ENCODE results near the gene LIMD2. TPM values are rescaled to one million over a fixed set of nuclear protein-coding genes. Genes with fewer than 3 reads are reported as not detected.
"Not testable (repeated sequence)": the region's sequence is repeated elsewhere in the genome, so short reads cannot be mapped to it uniquely, and the experiment has no call there.

LIMD2 gene
- 7.5 TPM for total RNA-seq
- long read RNA-seq, transcript LIMD2-201 (5 exons, 3,193 nt) = major isoform, 6 of 17 reads
- long read RNA-seq, partial matches to known transcripts = 3 of 17 reads
- long read RNA-seq, other reads (novel, unspliced or antisense) = 2 of 17 reads

DNA sequence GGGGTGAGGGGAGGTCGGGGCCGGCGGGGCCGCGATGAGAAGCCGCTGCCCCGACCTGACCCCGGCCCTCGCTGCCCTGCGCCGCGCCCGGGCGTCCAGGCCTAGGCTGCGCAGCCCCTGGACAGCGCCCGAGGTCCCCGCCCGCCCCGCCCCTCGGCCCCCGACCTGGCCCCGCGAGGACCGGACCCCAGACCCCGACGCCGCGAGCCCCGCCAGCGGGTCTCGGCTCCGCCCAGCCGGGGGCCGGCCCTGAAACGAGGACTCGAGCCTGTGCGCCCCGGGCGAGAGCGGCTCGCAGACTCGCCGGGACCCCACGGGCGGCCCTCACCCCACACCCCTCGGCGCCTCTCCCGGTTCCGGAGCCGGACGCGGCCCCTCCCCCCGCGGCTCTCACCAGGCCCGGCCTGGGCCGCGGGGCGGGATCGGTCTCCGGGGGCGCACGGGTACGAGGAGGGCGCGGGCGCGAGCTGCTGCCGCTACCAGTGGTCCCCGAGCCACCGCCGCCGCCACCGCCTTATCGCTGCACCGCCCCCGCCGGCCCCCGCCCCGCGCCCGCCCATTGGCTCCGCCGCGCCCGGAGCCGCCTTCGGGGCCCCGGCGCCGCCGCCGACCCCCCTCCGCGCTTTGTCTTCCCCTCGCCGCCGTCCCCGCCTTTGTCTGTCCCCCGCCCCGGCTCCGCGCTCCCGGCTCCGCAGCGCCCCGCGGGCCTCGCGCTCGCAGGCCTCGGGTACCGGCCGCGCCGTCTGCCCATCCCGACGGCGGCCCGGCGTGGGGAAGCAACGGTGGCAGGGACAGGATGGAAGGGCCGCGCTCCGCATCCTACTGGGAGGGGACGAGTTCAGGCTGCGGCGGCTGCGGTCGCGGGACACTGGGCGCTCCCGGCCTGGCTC, at the start of gene LIMD2:
Gene LIMD2, minus strand, starts transcription at position 488 of the 890 bp plus-strand sequence. CDS start 827 bp downstream, outside the sequence.
- DNase-seq (ENCODE audit: low spot score) = peak; percentile 87
- intact Hi-C loops (cut with DNase I) = loop anchor here (2.0 to 5.0 kb wide), 2 partner anchors 41 to 78 kb away; partner anchors contain the start of genes MAP3K3 and STRADA

DNA sequence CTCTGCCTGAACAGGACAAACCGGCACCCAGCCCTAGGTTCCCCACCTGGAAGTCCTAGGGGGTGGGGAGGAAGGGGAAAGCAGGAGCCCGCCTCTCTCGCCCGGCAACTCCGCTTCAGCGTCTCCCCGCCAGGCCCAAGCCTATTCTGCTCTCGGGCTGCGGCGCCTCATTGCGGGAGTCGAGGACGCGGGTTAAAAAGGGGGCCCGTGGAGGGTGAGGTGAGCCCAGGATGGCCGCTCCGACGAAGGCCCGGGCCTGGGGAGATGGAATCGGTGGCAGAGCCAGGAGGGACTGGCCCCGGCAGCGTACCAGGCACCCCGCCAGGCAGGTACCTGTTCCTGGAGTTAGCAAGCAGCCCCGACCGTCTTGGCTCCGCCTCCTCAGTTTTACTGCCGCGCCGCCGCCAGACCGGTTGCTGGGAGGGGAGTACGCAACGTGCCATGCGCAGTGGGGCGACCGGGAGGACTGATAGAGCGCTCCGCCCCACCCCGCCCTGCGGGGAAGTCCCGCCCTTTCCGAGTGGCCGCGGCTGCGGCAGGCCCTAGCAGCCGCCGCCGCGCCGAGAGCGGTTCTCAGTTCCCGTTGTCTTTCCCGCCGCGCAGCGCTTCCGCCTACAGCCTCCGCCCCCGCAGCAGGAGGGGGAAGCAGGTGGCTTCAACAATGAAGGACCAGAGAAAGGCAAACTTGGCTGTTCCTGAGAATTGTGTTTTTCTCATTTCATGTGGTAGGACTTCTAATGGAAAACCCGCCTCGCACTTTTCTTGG, 41.7 kb upstream of the LIMD2 start, which contains the start of gene STRADA:
Gene STRADA, minus strand, starts transcription at position 392 of the 766 bp plus-strand sequence. CDS start 13,430 bp downstream, outside the sequence.
- intact Hi-C loops (cut with DNase I) = loop anchor here (1.0 to 2.0 kb wide), 2 partner anchors 32 to 41 kb away; partner anchors contain the start of genes CCDC47 and LIMD2
- peak; percentile 100 for DNase-seq (ENCODE audit: low spot score)

- intact Hi-C loops (cut with DNase I) = loop anchor here (1.0 to 2.0 kb wide), 2 partner anchors 32 to 40 kb away; partner anchors contain the start of genes CCDC47 and LIMD2
- DNase-seq (ENCODE audit: low spot score) = no peak
These were observed 41.1 kb upstream of the LIMD2 start for GRCh38 chr17:63741143-63741407.

DNA sequence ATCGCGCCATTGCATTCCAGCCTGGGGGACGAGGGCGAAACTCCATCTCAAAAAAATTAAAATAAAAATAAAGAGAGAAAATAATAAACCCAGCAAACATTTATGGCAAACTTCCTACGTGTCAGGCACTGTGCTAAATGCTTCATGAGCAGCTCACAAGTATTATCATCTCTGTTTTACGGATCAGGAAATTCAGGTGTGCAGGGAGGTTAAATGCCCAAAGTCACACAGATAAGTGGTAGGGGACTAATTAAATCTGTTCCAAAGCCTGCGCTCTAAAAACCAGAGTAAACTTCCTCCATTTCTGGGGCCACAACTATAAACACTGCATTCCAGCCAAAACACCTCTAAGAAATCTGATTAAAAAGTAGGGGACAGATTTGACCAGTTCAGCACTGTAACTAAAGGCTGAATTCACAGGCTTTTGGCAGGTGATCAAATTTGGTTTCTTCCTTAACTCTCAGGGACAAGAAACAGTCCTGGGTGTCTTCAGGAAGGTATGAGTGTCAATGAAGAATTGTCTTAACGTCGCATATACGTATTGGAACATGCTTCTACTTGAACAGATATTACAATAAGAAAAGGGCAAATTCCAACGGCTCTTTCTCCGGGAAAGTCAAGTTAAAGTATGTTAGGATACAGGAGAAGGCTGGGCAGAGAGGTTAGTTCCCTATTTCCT, 40.7 kb upstream of the LIMD2 start:
- intact Hi-C loops (cut with DNase I) = loop anchor here (1.0 to 2.0 kb wide), 2 partner anchors 33 to 40 kb away; partner anchors contain the start of genes CCDC47 and LIMD2

DNA sequence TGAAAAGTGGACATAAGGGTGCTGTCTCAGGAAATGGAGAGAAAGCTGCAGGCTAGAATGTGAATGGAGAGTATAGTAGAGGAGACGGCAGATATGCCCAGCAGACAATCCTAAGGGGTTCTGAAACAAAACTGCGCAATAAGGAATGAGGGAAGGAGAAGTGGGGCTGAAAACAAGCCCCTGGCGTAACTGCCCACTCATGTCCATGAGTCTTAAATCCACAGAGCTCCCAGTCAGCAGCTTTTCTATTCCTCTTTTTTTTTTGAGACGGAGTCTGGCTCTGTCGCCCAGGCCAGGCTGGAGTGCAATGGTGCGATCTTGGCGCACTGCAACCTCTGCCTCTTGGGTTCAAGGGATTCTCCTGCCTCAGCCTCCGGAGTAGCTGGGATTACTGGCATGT, 35.8 kb upstream of the LIMD2 start:
- intact Hi-C loops (cut with DNase I) = no loop called here
- no peak for DNase-seq (ENCODE audit: low spot score)

More for the DNA sequence above, 40.7 kb upstream of the LIMD2 start:
- no peak for DNase-seq (ENCODE audit: low spot score)

GRCh38 chr17:63722403-63722802, 22.5 kb upstream of the LIMD2 start:
- intact Hi-C loops (cut with DNase I) = no loop called here
- DNase-seq (ENCODE audit: low spot score) = no peak

- intact Hi-C loops (cut with DNase I); DNase-seq (ENCODE audit: low spot score): not testable (repeated sequence)
These were observed 20.3 kb upstream of the LIMD2 start for GRCh38 chr17:63720194-63720593.

- DNase-seq (ENCODE audit: low spot score) = no peak
- intact Hi-C loops (cut with DNase I) = no loop called here
These were observed 19.1 kb upstream of the LIMD2 start for GRCh38 chr17:63718988-63719387.

DNA sequence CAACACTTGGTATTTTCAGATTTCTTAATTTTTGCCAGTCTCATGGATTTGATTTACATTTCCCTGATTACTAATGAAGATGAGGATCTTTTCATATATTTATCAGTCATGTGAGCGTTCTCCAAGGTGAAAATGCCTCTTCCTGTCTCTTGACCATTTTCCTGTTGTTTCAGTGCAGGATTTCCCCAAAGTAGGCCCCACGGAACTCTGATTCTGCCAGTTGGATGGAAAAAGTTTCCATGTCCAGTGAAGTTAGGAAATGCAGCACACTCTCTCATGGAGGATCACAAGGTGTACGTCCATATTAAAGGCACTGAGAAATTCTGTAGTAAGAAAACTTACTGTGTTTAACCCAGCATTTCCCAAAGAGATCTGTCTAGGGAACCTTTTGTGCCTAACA, 16.5 kb upstream of the LIMD2 start:
- DNase-seq (ENCODE audit: low spot score) = no peak
- intact Hi-C loops (cut with DNase I) = no loop called here

DNA sequence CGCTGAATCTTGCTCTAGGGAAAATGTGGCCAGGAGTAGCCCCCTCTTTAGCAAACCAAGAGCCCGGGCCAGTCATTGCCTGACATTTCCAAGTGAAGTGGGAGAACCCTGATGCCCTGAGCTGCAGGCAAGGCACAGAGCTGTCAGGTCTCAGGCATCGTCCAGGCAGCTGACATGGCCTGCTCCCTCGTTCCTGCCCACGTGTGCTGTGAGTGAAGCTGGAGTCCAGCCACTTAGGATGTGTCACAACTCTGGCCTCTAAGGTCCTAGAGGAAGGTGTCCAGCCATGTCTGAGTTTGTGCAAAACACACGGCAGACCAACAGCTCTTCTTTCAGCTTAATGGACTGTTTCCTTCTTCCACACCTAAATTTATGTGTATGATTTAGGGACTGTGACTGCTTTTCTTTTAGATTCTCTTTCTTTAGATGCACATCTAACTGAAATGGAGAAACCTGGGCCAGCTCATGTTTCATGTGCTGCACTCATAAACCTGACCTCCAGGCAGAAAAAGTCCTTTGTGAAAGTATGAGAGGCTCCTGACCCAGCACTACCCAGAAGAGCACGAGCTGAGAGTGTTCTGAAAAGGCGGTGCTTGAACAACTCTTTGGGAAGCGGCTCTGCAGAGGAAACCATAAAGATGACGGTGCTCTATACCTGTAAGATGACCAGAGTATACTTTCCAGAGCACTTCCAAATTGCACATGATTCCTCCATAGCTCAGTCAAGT, 14.8 kb upstream of the LIMD2 start:
- DNase-seq (ENCODE audit: low spot score) = no peak
- intact Hi-C loops (cut with DNase I) = no loop called here

DNA sequence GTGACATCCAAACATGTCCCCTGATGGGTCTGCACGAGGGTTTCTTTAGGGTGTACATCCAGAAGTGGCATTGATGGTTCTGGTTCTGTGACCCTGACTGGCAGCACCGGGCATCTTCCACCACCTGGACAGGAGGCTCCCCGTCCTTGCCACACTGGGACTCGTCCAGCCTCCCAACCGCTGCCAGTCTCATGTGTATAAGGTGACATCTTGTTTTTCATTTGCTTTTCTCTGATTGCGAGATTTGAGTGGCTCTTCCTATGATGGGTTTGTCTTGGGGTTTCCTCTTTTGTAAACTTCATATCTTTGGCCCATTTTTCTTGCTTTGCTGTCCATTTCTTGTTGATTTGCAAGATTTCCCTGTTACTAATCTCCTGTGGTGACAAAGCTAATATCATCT, 9.2 kb upstream of the LIMD2 start:
- intact Hi-C loops (cut with DNase I) = no loop called here
- DNase-seq (ENCODE audit: low spot score) = no peak

GRCh38 chr17:63707151-63707550, 7.2 kb upstream of the LIMD2 start:
- intact Hi-C loops (cut with DNase I) = no loop called here

DNA sequence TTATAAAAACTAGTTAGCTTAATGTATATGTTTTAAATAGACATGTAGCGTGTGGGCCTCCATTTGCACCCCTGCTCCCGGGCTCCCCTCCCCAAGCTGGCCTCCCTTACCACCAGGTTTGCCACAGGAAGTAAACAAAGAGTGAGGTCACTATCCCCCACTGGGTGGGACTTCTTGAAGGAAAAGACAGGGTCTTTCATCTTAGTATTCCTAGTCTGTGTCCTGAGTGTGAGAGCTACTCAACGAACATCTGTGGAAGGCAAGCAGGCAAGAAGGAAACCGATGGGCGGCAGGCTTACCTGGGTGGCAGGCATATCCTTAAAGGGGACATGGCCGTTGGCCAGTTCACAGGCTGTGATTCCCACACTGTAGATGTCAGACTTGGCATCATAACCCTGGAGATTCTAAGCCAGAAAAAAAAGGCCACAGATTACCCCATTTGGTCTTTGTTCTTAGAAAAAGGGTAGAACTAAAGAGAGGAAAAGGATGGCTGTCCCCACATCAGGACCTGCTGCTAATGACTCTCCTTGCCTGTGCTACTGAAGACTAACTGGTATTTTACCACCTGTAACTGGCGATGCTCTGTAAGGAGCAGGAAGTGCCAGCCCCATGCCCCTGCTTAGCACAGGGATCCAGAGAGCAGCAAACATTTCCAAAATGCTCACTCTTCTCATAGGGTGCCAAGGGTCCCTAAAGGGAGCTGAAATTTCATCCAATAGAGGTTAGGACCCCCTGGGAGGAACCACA, 6.6 kb upstream of the LIMD2 start:
- intact Hi-C loops (cut with DNase I) = no loop called here
- no peak for DNase-seq (ENCODE audit: low spot score)

More at GRCh38 chr17:63707151-63707550, 7.2 kb upstream of the LIMD2 start:
- no peak for DNase-seq (ENCODE audit: low spot score)

DNA sequence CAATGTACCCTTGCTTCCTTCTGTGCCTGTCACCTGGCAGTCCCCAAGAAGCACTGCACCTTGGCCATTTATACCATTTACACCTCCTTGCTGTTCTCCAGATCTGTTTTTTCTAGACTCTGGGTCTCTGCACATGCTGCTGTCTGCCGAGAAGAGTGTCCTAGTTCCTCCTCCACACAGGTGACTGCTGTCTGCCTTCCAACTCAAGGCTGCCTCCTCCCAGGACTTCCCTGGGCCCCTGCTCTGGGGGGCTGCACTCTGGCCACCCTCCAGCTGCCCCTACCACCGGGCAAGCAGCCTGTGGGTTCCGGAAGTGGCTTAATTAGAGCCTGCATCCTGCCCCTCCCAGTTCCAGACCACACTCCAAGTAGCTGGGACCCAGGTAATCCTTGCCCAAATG, 5.7 kb upstream of the LIMD2 start:
- no peak for DNase-seq (ENCODE audit: low spot score)
- intact Hi-C loops (cut with DNase I) = no loop called here

GRCh38 chr17:63704836-63705235, 4.9 kb upstream of the LIMD2 start:
- intact Hi-C loops (cut with DNase I) = no loop called here
- DNase-seq (ENCODE audit: low spot score) = no peak

- intact Hi-C loops (cut with DNase I) = no loop called here
- no peak for DNase-seq (ENCODE audit: low spot score)
These were observed 4.3 kb upstream of the LIMD2 start for GRCh38 chr17:63704259-63704576.

DNA sequence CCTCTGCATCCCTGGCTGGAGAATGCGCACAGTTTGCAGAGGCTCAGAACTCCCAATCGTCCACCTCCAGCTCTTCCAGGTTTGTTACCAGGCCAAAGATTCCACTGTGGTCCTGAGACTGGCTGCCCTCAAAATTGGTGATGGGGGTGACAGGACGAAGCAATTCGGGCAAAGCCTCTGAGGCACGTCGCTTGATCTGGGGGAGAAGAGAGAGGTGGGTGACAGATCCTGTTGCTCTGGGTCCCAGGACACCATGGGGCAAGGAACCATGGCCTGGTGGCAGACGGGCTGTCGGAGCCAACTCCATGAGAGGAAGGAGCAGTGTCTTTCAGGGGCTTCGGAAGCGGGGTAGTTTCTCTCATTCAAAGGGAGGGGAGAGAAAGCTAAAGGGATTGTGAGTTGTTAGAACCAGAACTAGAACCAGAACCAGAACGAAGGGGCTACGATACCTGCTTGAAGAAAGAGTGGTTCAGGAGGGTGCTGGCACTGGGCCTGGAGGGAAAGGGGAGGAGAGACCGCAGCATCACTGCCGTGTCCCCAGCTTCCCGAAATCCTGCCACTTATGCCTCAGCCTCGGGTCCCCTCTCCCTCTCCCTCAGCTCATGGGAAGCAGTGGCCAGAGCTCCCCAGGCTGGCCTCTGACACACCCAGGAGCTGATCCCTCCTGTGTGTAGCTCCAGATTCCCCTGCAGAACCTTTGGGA, 3.8 kb upstream of the LIMD2 start:
- intact Hi-C loops (cut with DNase I) = no loop called here
- DNase-seq (ENCODE audit: low spot score) = no peak

GRCh38 chr17:63703029-63703428, 3.1 kb upstream of the LIMD2 start:
- no peak for DNase-seq (ENCODE audit: low spot score)

More at GRCh38 chr17:63703029-63703428, 3.1 kb upstream of the LIMD2 start:
- intact Hi-C loops (cut with DNase I) = no loop called here

Data from cardiac septum (tissue), 1 donor.